ENCODE measurements around the gene ATXN1.
A peak's percentile ranks its signal among the peaks of the same experiment; 100 is the strongest.

ATXN1 gene

GRCh38 chr6:16494793-16495192, 266.5 kb downstream of the ATXN1 start:
- no peak overlapping the region for H3K4me3 ChIP-seq (ENCODE audit: low read depth, low read length)
- no peak for TF ChIP-seq CTCF (IDR thresholded peaks at IDR 0.05; ENCODE audit: borderline replicate concordance, insufficient read depth, low read depth, low read length)

- no peak for TF ChIP-seq CTCF (IDR thresholded peaks at IDR 0.05; ENCODE audit: borderline replicate concordance, insufficient read depth, low read depth, low read length)
- H3K4me3 ChIP-seq (ENCODE audit: low read depth, low read length) = no peak overlapping the region
These were observed 267.5 kb downstream of the ATXN1 start for GRCh38 chr6:16493802-16494201.

GRCh38 chr6:16493112-16493511, 268.1 kb downstream of the ATXN1 start:
- TF ChIP-seq CTCF (IDR thresholded peaks at IDR 0.05; ENCODE audit: borderline replicate concordance, insufficient read depth, low read depth, low read length) = no peak
- peak overlapping the region; percentile 18 for H3K4me3 ChIP-seq (ENCODE audit: low read depth, low read length)

- no peak overlapping the region for H3K4me3 ChIP-seq (ENCODE audit: low read depth, low read length)
- TF ChIP-seq CTCF (IDR thresholded peaks at IDR 0.05; ENCODE audit: borderline replicate concordance, insufficient read depth, low read depth, low read length) = no peak
These were observed 269.5 kb downstream of the ATXN1 start for GRCh38 chr6:16491666-16492313.

GRCh38 chr6:16490616-16491015, 270.6 kb downstream of the ATXN1 start:
- H3K4me3 ChIP-seq (ENCODE audit: low read depth, low read length) = no peak overlapping the region
- no peak for TF ChIP-seq CTCF (IDR thresholded peaks at IDR 0.05; ENCODE audit: borderline replicate concordance, insufficient read depth, low read depth, low read length)

- no peak for TF ChIP-seq CTCF (IDR thresholded peaks at IDR 0.05; ENCODE audit: borderline replicate concordance, insufficient read depth, low read depth, low read length)
- no peak overlapping the region for H3K4me3 ChIP-seq (ENCODE audit: low read depth, low read length)
These were observed 272.4 kb downstream of the ATXN1 start for GRCh38 chr6:16488813-16489212.

- no peak for TF ChIP-seq CTCF (IDR thresholded peaks at IDR 0.05; ENCODE audit: borderline replicate concordance, insufficient read depth, low read depth, low read length)
These were observed 273.1 kb downstream of the ATXN1 start for GRCh38 chr6:16487996-16488674.

More at GRCh38 chr6:16487996-16488674, 273.1 kb downstream of the ATXN1 start:
- H3K4me3 ChIP-seq (ENCODE audit: low read depth, low read length) = no peak overlapping the region

Data from GM12875 (cell line).